HG02938 (cell line): ENCODE results near the gene CCDC50.

Source experiments
- ATAC-seq: cut with Tn5 transposase; IDR thresholded peaks from one replicate; pipeline ENCODE4 v1.9.1; 2021; ENCODE audit warnings: mild to moderate bottlenecking, moderate library complexity; ENCODE audit not compliant: unreplicated experiment

Gene CCDC50

DNA sequence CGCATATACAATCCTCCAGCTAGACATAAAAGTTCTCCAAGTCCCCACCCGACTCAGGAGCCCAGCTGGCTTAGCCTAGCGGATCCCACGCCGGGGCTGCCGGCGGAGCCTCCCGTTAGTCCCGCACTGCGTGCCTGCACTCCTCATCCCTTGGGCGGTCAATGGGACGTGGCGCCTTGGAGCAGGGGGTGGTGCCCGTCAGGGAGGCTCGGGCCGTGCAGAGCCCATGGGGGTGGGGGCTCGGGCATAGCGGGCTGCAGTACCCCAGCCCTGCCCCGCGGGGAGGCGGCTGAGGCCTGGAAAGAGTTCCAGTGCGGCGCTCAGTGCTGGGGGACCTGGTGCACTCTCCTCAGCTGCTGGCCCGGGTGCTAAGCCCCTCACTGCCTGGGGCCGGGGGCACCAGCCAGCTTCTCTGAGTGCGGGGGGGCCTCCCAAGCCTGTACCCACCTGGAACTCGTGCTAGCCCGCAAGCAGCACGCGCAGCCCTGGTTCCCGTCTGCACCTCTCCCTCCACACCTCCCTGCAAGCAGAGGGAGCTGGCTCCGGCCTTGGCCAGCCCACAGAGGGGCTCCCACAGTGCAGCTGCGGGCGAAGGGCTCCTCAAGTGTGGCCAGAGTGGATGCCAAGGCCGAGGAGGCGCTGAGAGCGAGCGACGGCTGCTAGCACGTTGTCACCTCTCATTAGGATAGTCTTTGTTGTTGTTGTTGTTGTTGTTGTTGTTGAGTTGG, 12.2 kb upstream of the CCDC50 start:
- ATAC-seq, result no peak

DNA sequence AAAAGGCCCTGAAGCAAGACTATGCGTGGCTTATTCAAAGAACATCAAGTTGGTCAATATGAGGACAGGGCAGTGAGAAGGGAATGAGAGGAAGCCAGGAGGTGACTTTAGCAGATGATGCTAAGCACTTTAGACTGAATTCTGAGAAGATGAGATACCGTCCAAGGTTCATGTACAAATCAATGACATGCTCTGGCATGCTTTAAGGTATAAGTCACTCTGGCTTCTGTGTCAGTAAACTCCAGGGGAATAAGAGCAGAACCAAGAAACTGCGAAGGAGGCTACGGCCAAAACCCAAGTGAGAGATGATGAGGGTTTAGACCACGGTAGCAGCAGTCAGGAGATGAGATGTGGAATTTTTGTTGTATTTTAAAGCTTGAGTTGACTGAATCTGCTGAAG, 8.9 kb upstream of the CCDC50 start:
- ATAC-seq, result no peak

DNA sequence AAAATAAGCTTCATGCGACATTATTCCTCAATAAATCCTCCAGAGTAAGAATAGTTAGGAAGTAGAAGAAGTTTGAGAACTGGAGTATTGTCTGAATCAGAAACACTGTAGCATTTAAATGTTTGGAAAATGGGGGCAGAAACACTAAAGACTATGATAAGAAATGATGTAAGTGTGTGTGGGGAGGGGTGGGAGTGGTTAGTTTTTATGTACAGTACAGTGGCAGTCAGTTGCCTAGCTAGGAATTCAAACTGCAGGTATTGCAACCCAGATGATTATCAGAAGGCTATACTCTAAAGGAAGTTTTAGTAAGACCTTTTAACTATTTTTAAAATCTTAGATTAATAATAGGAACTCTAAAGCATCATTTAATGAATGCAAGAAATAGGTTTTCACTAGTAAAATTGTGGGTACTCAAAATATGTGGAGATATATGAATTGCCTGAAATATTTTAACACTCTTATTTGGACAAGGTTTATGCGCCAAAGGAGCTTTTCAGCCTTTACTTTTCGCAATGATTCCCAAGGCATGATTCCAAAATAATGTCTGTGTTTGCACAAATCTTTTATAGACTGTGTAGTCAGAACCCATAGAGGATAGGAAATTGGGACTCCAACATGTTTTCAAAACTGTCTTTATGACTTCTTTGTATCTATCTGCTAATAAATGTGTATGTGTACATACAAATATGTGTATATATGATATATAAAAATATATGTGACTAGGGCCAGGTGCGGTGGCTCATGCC, 8.0 kb upstream of the CCDC50 start:
- no peak for ATAC-seq

DNA sequence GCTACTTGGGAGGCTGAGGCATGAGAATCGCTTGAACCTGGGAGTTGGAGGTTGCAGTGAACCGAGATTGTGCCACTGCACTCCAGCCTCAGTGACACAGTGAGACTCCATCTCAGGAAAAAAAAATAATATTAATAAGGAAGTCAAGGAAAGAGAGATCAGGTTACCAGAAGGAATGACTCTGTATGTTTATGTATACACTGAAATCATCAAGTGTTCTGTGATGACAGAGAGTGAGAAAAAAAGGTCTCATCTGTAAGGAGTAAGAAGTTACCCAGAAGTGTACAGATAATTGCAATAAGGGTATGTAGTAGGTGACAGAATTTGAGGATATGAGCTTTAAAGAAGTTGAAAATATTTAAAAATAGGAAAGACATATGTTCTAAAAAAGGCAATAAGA, 4.3 kb upstream of the CCDC50 start:
- no peak for ATAC-seq

DNA sequence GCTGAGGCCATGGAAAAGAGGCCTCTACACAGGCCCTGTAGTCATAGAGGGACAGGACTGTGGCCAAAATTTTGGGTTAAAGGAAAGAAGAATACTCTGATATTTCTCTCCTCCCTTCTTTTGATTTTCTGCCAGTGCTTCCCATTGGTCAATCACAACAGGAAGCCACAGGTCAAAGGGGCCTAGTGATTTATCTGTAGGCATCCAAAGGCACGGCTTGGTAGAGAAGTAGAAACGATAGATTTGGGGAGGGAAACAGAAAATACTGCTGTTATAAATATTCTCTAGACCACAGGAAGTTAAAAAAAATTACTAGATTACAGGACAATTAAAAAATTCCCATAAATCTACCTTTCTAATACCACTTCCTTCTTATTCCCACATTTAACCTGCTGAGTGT, 1.7 kb upstream of the CCDC50 start:
- ATAC-seq, result no peak

DNA sequence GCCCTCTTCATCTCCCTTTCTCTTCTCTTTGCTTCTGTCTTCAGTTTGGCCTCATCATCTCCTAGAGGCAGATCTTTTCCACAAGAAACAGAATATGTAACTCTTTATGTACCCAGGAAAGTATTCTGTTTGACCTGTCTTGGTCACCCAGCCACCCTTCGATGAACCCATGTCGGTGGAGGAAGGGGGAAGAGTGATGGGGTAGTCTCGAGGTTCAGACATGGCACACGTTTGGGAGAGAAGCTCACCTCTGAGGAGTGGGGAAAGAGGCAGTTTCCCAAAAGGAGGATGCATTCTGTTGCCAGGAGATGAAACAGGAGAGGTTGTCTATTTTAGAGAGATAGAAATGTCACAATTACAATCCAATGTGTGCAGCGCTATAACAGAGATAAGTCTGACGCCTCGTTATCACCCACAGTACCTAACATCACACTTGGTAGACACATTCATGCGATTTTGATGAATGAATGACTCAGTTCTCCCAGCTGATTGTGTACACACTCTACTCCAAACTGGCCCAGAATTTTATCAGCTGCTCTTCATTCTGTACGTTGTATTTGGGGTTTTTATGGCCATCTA, 722 bp upstream of the CCDC50 start:
- ATAC-seq, result no peak

DNA sequence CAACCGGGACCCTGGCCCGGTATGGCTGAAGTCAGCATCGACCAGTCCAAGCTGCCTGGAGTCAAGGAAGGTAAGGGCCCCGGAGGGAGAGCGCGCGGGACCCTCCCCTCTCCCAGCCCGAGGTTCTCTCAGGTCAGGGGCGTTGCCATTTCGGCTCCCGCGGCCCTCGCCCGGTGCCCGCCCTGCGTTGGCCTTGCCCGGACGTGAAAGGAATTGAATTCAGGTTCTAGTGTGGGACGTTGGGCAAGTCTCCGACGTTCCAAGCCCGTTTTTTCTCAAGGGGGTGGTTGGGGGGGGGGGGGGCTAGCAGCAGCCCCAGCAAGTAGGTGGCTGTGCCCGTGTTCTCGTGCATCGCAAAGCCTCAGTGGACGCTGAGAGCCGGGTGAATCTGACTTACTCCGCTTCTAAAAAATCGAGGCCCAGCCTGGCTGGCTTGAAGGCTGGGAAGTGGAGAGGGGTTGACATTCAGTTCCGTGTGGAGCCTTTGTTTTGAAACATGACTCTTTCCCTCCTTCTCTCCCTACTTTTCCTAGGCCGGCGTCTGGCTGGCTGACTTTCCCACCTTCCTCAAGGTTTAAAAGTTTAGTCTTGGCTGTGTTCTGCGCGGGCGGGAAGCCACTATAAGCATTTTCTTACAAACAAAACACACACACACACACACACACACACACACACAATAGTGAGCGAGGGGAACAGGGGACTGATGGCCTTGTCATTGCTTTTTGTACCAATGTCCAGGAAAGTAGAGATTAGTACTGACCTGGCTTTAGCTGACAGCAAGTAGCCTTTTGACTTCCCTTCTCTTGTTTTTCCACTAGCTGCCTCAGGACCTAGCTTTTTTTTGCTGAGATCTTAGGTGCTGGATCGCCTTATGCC, 698 bp downstream of the CCDC50 start, which contains the start of gene UTS2B:
Gene UTS2B (minus strand): TSS at position 873 of the 876 bp plus-strand sequence. CDS start 48,337 bp downstream, outside the sequence.
- ATAC-seq, result peak; percentile 27

DNA sequence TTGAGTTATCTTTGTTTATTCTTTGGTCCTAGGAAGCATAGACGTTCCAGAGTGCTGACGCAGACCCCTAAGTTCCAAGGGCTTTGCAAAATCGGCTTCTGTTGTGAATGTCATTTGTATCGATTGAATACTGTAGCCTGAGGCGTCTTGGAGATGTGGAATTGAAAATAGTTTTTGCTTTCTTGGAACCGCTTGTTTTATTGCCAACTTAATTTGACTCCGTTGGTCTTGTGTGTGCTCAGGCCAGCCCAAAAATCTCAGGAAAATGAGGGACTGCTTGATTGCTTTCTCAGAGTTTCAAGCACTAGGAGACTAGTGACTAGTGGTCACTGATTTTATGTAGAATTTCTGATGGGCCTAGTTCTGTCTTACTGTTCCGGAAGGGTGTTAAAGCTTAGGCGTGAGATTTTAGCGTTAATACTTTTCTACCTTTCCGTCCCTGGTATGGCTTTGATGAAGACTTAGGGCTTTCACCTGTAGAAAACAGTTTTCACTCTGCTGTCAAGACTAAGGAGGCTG, 1.4 kb downstream of the CCDC50 start:
- ATAC-seq, result no peak

DNA sequence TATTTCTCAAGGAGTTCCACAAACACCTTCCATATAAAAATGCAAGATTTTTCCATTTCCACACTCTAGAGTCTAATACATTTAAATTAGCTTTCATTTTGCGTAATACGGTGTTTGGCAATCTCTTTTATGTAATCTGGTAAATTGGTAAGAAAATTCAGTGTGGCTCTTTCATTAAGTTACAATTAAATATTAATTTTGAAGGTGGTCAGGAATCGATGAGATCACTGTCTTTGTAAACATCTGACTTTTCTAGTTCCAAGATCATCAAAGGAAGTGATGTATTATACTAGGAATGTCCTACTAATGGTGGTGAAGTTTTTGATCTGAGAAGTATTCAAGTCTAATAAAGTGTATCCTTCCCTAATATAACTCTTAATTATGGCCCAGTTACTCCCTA, 2.2 kb downstream of the CCDC50 start:
- no peak for ATAC-seq

DNA sequence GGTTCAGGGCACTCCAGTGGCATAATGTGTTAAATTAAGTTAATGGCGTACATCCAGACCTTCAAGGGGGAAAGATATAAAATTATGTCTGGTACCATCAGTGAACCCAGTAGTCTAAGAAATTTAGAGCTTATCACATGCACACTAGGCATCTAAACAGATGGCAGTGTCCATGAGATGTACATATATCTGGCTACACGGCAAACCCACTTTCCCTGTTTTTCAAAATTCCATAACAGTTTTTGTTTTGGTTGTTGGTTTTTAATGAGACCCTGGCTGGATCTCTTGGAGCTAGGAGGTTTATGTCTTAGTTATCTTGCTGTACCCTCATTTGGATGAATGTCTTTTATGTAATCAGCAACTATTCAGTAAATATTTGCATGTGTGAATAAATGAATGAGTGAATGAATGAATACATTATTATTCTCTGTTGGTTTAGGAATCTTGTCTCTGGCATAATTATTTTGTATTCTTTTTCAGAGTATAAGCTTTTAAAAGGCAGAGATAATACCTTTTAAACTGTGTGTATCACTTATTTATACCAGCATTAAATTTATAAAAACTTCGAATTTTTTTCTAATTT, 4.2 kb downstream of the CCDC50 start:
- ATAC-seq, result no peak

DNA sequence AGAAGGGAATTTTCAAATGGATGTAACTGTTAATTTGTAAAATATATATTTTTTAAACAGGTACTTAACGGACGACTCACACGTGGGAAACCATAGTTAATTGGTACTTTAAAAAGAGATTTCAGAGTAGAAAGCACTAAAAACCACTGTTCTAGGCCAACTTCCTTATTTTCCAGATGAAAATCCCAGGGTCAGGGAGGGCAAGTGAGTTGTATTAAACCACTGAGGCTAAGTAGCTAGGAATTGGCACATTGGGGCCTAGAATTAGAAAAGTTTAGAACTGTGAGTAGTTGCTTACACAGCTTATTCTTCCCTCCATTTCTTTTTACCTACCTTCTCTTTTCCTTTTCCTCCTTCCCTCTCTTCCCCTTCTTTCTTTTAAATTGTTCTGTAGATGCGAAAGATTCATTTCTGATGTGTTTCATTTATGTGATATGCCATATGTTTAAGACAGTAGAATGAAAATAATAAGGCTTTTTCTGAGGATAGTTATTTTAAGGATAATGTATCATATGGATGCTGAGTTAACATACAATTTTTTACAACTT, 5.2 kb downstream of the CCDC50 start:
- no peak for ATAC-seq

DNA sequence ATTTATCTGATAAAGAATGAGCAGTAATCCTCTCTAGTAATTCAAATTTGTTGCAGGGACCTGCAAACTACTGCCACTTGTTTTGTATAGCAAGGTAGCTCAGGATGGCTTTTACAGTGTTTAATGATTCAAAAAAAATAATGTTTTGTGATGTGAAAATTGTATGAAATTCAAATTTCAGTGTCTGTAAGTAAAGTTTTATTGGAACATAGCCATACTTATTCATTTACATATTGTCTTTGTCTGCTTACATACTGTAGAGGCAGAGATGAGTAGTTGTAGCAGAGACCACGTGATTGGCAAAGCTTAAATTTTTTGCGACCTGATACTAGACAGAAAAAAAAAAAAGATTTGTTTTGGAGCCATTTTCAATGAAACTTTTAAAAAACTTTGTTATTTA, 7.6 kb downstream of the CCDC50 start:
- ATAC-seq, result no peak

DNA sequence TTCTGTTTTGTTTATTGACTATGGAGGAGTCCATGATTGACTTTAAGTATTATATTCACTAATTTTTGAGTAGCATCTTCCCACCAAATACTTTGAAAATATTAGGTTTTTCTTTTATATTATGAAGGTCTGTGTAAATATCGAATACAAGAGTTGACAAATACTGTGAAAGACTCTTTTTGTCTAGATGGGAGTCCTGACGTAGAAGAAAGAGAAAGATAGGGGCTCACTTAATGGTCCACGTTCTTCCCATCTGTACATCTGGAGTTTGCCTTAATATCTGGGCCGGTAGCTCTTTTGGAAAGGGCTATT, 8.9 kb downstream of the CCDC50 start:
- ATAC-seq, result no peak

DNA sequence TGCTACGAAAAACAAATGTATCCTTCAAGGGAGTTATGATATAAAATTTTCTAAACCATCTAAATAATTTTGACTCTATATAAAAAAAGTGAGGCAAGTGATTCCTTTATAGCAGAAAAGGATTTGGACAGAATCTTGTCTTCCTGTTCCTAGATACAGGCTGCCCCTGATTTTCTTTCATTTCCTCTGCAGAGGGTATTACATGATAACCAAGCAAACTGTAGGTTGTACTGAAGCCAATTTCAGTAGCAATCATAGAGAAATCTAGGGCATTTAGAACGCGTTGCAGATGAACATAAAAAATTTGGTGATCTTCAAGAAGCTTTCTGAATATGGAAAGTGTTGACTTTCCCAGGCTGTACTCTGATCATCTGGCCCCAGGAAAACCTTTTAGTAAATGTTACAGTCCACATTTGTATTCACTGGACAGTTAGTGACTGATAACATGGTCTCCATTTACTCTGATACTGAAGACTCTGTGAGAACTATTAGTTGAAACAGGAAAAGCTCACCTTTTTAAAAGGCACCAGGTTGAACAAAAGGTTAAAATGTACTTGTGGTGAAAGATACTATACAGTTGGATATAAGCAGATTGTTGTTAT, 10.2 kb downstream of the CCDC50 start:
- no peak for ATAC-seq

DNA sequence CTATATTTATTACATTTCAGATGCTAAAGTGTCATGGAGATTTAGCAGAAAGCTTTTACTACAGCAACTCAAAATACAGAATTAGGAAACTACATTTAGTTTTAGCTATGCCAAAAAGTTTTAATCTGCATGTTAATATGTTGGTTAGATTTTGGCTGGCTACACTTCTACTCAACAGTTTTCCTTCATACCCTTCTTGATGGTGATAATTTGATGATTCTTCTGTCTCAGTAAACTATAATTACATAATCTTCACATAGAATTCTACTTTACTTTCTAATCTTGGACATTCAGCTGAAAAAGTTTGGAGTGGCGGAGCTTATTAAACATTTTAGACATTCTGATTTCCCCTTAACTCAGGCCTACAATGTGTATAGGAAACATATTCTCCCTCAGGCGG, 11.2 kb downstream of the CCDC50 start:
- ATAC-seq, result no peak

DNA sequence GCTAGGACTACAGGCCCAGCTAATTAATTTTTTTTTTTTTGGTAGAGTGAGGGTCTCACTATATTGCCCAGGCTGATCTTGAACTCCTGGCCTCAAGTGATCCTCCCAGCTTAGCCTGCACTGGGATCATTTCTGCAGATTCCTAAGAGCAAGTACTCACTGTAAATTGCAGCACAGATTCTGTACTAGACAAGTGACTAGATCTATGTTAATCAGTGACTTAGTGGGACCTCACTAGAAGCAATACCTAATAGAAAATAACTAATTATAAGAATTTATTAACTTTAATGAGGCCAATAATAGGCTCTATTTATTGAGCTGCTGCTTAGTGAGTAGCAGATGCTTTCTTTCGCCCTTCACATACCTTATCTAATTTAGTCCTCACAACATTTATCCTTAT, 11.8 kb downstream of the CCDC50 start:
- peak; percentile 59 for ATAC-seq

DNA sequence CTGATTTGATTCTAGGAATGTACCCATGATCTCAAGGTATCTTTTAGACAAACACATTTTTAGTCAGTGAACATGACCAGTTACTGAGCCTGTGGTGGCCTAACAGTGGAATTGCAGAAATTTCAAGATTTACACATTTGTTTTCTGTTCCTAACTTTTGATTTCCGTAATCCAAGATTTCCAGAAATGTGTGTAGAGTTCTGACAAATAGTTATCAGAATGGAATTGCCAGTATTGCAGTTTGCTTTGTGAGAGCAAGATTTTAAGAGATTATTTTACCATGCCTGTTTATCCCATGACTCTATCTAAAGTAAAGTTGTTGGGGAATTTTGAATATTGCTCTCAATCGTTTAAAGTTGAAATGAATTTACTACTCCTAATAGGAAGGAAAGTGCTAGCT, 12.8 kb downstream of the CCDC50 start:
- ATAC-seq, result no peak

DNA sequence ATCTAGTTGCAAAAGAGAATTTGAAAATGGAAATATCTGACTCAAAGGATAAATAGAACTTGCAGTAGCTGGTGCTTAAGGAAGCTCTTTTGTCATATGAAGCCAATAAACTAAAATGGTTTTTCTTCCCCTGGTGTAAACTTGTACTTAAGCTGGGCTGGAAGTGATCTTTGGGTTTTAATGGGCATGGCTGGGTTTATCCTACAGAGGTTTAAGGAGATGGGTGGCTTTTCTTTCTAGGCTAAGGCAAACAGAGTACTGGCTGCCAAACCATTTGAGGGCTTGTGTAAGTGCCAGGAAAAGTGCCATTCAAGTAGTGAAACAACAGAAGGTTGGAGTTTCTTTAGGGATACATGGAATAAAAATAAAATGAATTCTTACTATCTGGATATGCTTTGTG, 13.2 kb downstream of the CCDC50 start:
- ATAC-seq, result no peak

DNA sequence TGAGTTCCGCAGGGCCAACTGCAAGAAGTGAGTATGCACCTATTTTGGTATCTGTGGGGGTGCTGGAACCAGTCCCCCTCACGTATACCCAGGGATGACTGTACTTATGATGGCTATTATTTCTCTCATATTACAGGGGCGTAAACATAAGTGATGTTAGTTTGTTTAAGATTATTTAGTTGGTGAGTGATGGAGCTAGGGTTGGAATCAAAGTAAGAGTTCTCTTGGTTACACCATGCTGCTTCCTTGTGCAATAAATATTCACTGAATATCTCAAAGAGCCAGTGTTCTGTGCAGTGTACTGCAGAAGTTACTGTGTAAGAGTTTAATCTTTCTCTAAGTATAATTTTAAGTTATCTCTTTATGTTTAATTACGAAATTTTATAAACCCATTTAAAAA, 13.9 kb downstream of the CCDC50 start:
- ATAC-seq, result no peak

DNA sequence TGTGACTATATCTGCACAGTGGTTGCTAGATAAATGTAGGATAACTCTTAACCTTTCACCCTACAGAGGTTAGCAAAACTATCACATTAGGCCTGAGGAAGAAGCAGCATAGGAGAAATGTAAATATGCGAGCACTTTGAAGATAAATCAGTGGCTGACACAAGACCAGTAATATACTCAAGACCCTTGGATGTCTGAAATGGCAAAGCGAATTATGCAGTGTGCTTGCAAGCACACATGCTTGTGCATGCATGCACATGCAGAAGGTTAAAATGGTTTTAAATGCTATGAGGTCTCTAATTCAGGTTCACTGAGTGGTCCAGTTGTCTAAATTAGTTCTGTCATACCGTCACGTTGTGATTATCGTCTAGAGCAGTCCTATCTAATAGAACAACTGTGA, 14.7 kb downstream of the CCDC50 start:
- ATAC-seq, result no peak
